ENCODE data around the gene HIBCH.
A peak's percentile ranks its signal among the peaks of the same experiment; 100 is the strongest.

The HIBCH gene

DNA sequence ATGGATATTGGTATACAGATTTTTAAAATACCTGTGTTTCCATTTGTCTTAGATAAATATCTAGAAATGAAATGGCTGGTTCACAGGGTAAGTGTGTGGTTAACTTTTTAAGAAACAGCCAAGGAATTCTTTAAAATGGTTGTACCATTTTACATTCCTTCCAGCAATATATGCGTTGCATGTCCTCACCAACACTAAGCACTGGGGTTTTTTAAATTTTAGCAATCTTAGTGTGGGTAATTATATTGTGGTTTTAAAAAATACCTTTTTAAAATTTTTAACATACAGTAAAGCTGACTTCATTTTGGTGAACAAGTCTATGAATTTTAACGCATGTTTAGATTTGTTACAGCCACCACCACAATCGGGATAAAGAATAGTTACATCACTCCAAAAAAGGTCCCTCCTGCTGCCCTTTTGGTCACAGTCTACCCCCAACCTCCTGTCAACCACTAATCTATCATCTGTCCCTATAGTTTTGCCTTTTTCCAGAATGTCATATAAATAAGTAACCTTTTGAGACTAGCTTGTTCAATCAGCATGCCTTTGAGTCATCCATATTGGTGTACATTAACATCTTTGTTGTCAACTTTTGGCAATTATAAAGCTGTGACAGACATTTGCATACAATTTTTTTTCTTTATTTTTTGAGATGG is 129.0 kb downstream of the HIBCH start:
- DNase-seq: no peak

DNA sequence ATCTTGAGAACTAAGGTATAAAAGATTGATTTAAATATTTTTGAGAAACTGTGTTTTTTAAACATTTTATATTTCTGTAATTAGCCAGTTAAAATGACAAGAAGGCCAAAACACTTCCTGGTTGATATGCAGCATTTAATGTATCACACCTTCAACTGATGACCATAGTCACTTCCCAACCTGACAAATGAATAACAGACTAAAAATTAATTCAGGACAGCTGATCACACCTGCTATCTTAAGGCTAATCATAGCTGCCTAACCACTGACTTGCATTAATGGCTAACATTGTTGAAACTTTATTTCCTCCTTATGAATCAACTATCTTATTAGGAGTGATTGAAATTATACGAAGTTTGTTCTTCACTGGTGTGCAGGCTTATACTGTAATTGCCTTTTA is 131.3 kb downstream of the HIBCH start:
- no peak for DNase-seq

DNA sequence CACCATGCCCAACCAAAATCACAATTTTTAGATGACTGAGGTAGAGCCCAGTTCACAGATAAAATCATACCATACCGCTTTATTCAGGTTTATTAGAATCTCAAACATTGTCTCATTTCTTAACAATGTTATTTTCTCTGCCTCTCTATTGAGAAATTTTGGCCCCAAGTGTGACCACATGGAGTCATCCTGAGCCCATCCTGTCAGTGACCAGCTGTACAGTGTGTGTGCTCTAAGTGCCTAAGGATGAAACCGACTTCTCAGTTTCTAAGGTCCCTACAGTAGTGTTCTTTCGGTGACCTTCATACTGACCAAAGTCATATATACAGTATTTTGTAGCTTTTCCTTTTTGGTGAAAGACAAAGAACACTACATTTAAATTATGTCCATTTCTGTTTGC is 133.4 kb downstream of the HIBCH start:
- DNase-seq: no peak

DNA sequence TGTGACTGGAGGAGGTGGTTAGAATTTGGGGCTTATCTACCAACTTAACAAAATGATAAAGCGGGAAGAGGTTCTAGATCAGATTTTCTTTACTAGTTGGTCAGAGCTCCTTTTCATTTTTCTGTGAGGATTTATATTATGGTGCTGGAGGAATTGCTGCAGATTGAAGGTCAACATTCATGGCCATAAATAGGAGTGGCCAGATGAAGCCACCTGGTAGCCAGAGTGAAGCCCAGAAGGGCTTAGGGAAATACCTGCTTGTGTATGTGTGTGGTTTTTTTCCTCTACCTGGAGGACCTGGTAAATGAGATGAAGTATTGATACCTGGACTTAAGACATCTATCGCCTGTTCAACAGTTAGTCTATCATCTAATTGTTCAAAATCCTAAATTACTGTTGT is 134.2 kb downstream of the HIBCH start:
- DNase-seq: no peak

DNA sequence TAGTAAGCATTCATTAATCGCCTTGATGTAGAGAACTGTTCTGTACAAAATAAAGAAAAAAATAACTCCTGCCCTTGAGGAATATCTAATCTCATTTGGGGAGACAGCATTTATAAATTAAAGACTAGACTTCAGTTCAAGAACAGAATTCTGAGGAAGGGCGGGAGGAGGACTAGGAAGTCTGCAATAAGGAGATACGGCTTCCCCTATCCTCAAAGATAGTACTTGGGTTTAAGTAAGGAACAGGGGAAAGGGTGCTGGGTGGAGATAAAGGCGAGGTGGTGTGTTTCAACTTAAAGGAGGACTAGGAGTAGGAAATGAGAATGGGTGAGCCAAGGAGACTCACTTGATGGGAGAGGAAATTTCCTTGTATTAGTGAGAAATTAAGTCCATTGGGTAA is 135.2 kb downstream of the HIBCH start:
- DNase-seq: no peak

DNA sequence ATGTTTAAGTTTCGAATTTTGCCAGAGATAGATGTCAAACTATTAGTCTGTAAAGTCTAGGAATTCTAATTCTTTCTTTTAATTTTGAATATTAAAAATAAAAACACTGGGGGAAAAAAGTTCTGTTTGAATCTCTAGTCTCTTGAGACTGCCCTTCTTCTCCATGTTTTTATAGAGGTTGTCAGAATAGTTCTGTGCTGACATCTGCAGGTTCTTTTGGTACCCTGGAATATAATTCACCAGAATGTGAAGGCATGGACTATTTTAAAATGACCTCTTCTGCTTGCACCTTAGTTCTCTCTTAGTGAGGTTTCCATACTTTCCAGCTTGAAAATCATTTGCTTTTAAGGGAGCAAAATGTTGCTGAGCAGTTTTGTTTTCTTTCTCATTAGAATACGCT is 136.1 kb downstream of the HIBCH start:
- no peak for DNase-seq

DNA sequence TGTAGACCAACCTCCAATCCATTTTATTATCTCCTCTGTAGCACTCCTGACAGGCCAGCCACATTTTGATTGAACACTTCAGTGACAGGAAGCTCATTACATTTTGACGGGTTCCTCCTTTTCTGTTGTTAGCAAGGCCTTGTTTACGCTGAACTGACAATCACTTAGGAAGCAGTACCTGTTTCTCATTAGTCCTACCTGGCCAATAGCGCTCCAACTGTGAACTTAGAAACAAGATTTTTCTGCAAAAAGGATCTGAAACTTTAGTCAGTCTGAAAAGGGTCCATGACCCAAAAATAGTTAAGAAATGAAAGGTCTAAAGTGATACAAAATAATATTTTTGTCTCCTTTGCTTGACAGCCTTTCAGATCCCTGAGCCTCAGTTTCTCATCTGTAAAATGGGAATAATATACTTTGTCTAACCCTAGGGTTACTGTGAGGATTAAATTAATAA is 137.5 kb downstream of the HIBCH start:
- no peak for DNase-seq

DNA sequence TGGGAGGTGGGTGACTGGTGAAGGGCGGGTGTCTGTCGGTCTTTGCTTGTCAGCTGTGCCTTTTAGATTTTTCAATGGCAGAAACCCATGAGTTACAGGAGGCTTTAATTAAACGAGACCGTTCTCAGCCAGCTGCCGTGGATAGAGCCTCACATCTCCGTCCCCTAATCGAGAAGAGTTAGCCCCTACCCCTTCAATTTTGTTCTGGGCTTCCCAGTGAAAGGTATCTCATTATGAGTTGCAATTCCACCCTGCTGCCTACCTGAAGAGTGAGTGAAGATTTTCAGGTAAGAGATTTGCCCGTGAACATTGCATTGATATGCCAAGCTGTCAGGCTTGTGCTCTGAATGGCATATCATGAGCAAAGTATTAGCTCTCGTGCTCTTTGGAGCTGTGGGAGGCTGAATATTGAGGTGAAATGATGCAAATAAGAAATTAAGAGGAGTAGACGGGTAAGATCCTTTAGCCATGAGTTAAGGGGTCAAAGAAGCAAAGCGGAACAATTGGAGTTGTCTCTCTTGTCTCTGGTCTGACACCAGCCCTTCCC is 138.4 kb downstream of the HIBCH start:
- peak in 6 of 56 donors; percentile 10 to 62 (median 50) for DNase-seq

DNA sequence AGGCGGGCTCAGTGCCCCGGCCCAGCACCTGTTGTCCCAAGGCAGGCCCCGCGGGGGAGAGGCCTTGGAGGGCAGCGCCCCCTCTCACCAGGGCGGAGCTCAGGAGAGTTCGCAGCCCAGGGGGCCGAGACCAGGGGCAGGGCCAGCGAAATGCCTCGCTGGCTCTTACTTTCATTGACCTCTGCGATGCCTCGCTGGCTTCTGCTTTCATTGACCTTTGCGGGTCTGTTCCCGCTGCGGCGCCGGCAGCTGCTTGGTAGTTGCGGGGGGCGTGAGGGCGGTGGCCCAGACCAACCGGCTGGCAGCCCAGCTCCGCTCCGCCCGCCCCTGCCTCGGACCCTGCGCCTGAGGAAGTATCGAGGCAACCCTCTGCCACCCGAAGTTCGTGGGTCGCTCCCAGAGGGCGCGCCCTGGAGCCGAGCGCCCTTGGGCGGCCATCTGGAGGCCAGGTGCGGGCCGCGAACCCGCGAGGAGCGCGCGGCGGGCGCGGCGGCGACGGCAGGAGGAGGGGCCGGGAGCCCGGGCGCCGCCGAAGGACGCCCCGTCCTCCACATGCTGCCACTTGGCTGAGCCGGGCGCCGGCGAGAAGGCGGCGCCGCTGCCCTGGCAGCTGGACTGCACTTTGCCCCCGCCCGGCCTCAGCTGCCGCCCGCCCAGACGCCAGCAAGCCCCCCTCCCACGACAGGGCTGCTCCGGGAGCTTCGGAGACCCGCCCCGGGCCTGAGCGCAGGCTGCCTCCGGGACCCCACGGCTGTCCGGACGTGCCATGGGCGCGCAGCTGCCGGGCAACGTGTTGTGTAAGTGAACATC is 139.1 kb downstream of the HIBCH start:
- DNase-seq: peak in 51 of 56 donors; percentile 18 to 83 (median 63)

DNA sequence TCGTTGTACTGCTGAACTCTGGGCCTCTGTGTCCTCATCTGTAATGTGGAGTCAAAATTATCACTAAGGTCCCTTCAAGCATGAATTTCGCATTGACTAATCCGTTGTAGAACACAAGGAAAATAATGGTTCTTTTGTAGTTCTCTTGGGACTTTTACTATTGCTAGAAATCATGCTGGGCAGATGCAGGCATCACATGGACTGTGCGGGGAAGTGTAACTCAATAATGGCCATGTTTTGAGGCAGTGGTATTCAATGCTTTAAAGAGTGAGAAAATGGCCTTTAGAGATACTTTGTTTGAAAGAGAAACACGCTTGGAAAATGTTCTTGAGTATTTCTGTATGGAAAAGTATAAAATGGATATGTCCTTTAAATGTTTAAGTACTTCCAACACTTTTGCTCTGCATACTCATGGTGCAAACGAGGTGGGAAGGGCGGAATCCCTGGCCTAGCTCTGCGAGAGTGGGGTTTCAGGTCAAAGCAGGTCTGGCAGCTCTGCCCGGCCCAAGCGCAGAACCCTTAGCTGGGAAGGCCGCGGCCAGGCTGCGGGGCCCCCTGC is 139.8 kb downstream of the HIBCH start:
- DNase-seq: peak in 29 of 56 donors; percentile 13 to 76 (median 36)

DNA sequence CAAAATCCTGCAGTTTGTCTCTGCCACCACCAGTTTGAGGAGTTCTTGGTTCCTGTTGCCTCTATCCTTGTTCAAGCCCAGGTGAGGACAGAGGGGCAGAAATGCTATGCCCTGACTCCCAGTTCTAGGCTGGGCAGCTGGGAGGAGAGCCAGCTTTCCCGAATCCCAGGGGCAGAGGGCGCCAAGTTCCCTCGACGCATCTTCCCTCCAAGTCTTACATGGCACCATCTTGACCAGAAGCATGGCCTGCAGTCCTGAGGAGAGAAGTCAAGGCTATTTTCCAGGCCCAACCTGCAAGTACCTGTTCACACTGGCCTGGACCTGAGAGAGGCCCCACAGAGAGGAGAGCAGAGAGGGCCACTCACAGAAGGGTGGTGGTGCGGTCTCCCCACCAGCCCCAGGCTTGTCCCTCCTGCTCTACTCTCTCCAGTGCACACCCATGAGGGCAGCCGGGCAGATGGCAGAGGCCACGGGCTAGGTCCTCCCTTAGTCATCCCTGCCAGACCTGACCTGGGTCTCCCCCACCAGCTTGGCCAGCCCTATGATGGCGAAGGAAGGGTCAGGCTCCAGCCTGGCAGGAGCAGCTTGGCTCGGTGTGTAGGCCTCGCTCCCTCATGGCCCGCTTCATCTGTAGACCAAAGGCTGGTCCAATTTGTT is 141.4 kb downstream of the HIBCH start:
- DNase-seq: no peak

DNA sequence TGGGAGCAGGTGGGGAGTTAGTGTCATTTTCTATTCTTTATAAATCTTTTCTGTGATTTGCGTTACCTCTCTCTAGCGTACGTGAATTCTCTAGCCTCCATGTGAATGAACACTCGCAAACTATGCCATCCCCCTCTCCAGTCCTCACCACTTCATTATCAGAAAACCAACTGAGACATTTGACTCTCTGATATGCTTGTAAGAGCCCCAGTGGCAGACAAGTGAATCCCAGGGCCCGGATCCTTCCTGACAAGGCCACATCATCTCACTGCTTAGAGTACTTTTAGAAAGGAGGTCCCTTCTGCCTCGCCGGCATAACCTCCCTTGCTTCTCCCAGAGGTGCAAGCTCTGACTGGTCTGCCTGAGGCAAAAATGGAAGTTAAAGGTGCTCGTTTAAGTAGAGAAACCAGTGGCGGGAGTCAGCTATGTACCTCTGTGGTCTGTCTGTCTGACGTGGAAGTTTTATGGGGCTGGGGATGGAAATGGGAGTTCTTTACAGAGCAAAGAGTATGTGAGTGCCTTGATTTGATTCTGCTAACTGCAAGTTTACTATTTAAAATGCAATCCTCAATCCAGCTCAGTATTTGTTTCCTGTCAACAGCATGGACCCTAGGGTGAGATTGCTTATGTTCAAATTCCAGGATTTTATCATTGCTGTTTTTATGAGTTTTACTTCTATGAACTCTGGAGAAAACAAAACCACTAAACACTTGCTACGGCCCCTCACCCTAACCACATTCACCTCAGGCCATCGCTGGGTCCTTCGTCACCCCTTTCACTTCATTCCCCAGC is 142.2 kb downstream of the HIBCH start:
- DNase-seq: no peak

DNA sequence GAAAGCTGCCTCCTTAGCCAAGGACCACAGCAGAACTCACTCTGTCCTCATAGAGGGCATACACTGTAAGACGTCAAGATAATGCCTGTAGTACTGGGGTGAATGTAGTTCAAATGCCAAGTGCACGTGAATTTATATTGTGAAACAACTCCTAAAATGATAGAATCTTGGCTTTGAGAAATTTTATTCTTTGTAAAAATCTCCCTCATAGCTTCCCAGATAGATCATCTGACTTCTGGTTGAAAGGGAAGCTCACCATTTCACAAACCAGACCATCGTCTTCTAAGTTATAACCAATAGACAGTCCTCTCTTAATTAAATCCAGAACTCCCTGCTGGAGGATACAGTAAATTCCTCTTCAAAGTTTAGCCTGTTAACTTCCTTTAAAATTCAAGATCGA is 146.2 kb downstream of the HIBCH start:
- DNase-seq: no peak

DNA sequence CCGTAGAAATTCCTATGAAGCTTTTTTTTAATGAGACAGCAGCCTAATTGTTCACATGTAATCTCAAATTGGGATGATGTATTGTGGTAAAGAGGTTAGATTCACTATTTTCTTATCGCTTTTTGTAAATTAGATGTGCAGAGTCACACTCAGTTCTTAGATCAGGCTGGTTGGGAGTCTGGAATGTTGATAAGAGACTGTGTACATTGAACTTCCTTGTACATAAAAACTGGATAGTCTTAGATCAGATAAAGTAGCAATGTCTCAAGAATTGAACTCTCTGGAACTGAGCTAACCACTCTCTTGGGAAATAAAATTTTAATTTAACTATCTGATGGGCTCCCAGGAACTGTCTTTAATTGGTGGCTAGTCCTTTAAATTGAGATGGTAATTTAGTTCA is 149.0 kb downstream of the HIBCH start:
- DNase-seq: no peak

DNA sequence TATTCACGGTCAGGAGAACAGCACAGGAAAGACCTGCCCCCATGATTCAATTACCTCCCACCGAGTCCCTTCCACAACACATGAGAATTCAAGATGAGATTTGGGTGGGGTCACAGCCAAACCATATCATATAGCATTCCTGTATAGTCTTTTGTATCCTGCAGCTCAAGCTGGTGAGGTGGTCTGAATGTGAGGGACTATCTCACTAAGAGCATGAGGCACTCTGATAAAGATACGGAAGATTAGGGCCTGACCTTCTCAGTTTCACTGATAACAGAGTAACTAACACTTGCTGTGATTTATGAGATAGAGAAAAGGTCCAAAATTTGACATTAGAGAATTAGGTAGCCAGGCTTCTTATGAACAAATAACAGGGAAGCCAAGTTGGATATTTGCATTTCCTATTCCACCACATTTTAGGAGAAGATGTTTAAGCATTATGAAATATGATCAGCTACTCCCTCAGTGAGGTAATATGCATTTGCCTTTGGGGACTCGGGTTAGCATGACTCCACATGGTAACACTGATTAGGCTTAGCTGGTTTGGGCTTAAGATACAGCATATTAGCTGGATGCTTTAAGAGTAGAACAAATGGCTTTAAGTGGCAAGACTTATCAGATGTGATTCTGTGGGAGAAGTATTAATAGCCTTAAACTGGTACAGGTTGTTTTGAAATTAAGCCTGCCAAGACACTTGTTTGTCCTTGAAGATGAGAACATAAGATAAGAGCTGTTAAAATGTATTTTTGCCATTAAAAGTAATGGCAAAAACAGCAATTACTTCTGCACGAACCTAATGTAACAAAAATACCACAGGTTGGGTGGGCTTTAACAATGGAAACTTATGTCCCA is 150.2 kb downstream of the HIBCH start:
- no peak for DNase-seq

DNA sequence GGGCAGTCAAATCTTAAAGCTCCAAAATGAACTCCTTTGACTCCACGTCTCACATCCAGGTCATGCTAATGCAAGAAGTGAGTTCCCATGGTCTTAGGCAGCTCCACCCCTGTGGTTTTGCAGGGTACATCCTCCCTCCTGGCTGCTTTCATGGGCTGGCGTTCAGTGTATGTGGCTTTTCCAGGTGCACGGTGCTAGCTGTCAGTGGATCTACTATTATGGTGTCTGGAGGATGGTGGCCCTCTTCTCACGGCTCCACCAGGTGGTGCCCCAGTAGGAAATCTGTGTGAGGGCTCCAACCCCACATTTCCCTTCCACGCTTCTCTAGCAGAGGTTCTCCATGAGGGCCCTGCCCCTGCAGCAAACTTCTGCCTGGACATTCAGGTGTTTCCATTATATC is 151.9 kb downstream of the HIBCH start:
- DNase-seq: no peak

DNA sequence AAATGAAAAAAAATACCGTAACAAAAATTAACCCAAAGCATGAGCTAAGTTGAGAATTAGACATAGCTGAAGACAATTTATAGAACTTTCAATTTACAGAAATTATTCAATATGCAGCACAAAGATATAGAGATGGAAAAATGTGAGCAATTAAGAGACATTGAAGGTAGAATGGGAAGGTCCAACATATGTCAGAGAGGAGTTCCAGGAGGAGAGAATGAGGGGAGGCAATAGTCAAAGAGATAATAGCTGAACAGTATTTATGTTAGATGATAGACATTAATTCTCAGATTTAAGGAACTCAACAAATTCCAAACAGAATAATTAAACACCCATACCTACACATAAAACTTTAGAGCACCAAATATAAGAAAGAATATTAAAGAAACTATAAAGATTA is 154.1 kb downstream of the HIBCH start:
- DNase-seq: no peak

DNA sequence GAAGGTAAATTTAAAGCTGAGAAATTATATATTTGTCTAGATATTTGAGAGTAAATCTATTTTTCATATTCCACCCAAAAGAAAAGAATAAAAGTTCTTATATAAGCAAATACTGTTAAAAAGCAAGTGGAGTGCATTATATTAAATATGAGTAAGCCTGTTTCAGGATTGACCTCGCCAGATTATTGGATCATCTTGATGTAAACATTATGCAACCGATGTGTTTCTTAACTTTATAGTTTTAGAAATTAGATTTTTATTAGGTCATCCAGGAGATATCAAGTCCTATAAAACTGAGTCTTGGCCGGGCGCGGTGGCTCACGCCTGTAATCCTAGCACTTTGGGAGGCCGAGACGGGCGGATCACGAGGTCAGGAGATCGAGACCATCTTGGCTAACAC is 156.8 kb downstream of the HIBCH start:
- DNase-seq: no peak

DNA sequence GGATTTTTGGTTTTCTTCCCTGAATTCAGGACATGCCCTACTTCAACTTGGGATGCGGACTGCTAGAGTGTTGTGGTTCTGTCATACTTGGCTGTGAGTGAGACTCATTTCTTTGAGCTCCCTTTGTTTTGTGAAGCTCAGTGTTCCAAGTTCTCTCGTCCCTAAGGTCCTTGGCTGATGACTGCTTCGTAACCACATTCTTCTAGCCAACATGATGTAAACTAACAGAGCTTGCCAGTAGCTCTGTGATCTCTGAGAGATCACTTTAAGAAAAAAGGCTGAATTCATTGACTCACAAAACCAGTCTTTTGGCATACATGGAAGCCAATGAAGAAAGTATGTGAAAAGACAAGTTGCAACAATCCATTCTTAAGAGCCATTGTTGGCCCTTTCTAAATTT is 160.2 kb downstream of the HIBCH start:
- peak in 10 of 56 donors; percentile 12 to 50 (median 30) for DNase-seq
